Muscle of leg (tissue), 16 donors: ENCODE data around the gene CBY1. TPM values are rescaled to one million over a fixed set of nuclear protein-coding genes. Genes with fewer than 3 reads are reported as not detected.

Experiments used
- DNase-seq: peaks from one replicate; pipeline ENCODE4 v3.0.0; 2013
- H3K27ac ChIP-seq: one replicate; pipeline ENCODE4 v1.5.1; 2013; ENCODE audit warnings: mild to moderate bottlenecking, low read length, control low read depth
- H3K27me3 ChIP-seq: one replicate; pipeline ENCODE4 v1.6.1; 2013; ENCODE audit warnings: low read length; ENCODE audit not compliant: control insufficient read depth, insufficient read depth
- H3K36me3 ChIP-seq: one replicate; pipeline ENCODE4 v1.6.1; 2013; ENCODE audit warnings: low read length; ENCODE audit not compliant: control insufficient read depth, insufficient read depth
- H3K4me1 ChIP-seq: one replicate; pipeline ENCODE4 v1.6.1; 2013; ENCODE audit warnings: low read length; ENCODE audit not compliant: control insufficient read depth, insufficient read depth
- H3K4me3 ChIP-seq: one replicate; pipeline ENCODE4 v1.5.1; 2013; ENCODE audit warnings: low read length, control low read depth
- H3K9me3 ChIP-seq: replicated peaks from 2 replicates; pipeline ENCODE4 v1.6.1; 2013; ENCODE audit warnings: low read depth, low read length; ENCODE audit not compliant: control insufficient read depth
- WGBS: methylation state at CpG from one replicate; pipeline ENCODE4 v1.1.5; 2013; ENCODE audit warnings: missing lambda C conversion rate; ENCODE audit not compliant: insufficient coverage; 5-methylcytosine and 5-hydroxymethylcytosine counted together
- long read RNA-seq, 11 donors: transcript quantifications; one replicate each; lab custom pipeline, GENCODE V29; 2026
- polyA plus RNA-seq, 8 donors: library from polyadenylated mRNA; unstranded; fragments of 120-200 nt; gene quantifications; one replicate each; pipeline versions ENCODE4 v1.2.1 to v1.2.3, GENCODE V29; 2013; ENCODE audit warnings: inconsistent platforms in 1 of 8, low replicate concordance in 1 of 8; ENCODE audit not compliant: insufficient read length in 8 of 8, insufficient read depth in 1 of 8
- total RNA-seq: library from RNA; stranded (reverse); fragments of 120-200 nt; gene quantifications from one replicate; pipeline ENCODE4 v1.2.4, GENCODE V29; 2013

Gene CBY1
- total RNA-seq (19.8 TPM), polyA plus RNA-seq (10 to 100 TPM; 29.0 to 43.7 (median 36.8) TPM)
- long read RNA-seq, donor 1, transcript CBY1-201 (5 exons, 1,133 nt): major isoform, 11 of 19 reads
- long read RNA-seq, donor 1, partial matches to known transcripts: 5 of 19 reads
- long read RNA-seq, donor 1, other reads (novel, unspliced or antisense): 0 of 19 reads
- long read RNA-seq, donor 2, partial matches to known transcripts: 0 of 2 reads
- long read RNA-seq, donor 2, other reads (novel, unspliced or antisense): 0 of 2 reads
- long read RNA-seq, donor 3, transcript CBY1-201 (5 exons, 1,133 nt): major isoform, 18 of 18 reads
- long read RNA-seq, donor 3, partial matches to known transcripts: 0 of 18 reads
- long read RNA-seq, donor 3, other reads (novel, unspliced or antisense): 0 of 18 reads
- long read RNA-seq, donor 4, transcript CBY1-201 (5 exons, 1,133 nt): major isoform, 7 of 8 reads
- long read RNA-seq, donor 4, partial matches to known transcripts: 0 of 8 reads
- long read RNA-seq, donor 4, other reads (novel, unspliced or antisense): 0 of 8 reads
- long read RNA-seq, donor 5, transcript CBY1-201 (5 exons, 1,133 nt): major isoform, 42 of 47 reads
- long read RNA-seq, donor 5, partial matches to known transcripts: 0 of 47 reads
- long read RNA-seq, donor 5, other reads (novel, unspliced or antisense): 0 of 47 reads
- long read RNA-seq, donor 6, transcript CBY1-201 (5 exons, 1,133 nt): major isoform, 18 of 20 reads
- long read RNA-seq, donor 6, partial matches to known transcripts: 0 of 20 reads
- long read RNA-seq, donor 6, other reads (novel, unspliced or antisense): 0 of 20 reads
- long read RNA-seq, donor 7, transcript CBY1-201 (5 exons, 1,133 nt): major isoform, 11 of 29 reads
- long read RNA-seq, donor 7, partial matches to known transcripts: 17 of 29 reads
- long read RNA-seq, donor 7, other reads (novel, unspliced or antisense): 0 of 29 reads
- long read RNA-seq, donor 8, transcript CBY1-201 (5 exons, 1,133 nt): major isoform, 9 of 10 reads
- long read RNA-seq, donor 8, partial matches to known transcripts: 0 of 10 reads
- long read RNA-seq, donor 8, other reads (novel, unspliced or antisense): 0 of 10 reads
- long read RNA-seq, donor 9, transcript CBY1-201 (5 exons, 1,133 nt): major isoform, 15 of 30 reads
- long read RNA-seq, donor 9, partial matches to known transcripts: 14 of 30 reads
- long read RNA-seq, donor 9, other reads (novel, unspliced or antisense): 0 of 30 reads
- long read RNA-seq, donor 10, transcript CBY1-201 (5 exons, 1,133 nt): major isoform, 16 of 20 reads
- long read RNA-seq, donor 10, partial matches to known transcripts: 0 of 20 reads
- long read RNA-seq, donor 10, other reads (novel, unspliced or antisense): 0 of 20 reads
- long read RNA-seq, donor 11, transcript CBY1-201 (5 exons, 1,133 nt): major isoform, 6 of 8 reads
- long read RNA-seq, donor 11, partial matches to known transcripts: 0 of 8 reads
- long read RNA-seq, donor 11, other reads (novel, unspliced or antisense): 0 of 8 reads

DNA sequence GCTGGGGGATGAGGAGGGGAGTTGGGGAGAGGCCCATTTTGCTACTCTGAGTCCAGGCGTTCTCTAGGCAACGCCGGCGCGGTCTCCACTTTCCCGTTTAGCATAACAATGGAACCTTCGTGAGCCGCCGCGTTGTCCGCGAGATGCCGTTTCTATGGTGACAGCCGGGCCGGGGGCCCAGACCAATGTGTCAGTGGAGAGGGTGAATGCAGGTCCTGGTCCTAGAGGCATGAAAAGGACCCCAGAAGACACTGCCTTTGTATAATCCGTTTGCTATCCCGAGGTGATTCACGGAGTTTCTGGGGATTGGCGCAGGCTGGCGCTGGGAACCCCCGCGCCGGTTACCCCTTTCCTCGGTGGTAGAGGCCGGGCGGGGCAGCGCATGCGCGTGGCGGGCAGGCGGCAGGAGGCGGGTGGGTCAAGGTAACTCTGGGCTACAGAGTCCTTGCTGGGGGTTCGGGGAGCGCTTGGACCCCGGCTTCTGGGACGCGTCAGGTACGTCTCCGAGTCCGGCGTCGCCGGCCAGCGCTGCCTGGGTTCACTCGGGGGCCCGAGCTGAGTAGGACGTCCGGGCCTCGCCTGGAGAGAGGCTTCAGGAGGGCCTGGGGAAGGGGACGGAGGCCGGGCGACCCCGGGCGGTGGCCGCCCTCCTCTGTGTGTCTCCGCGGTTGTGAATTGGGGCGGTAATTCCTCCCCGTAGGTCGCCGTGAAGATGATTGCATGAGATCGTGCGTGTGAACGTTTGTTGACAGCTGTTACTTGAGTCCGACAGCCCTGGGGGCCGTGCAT lies at the start of gene CBY1, which contains the start of gene FAM227A:
Gene CBY1, plus strand, starts transcription at position 383 of the 789 bp plus-strand sequence. CDS start 11,417 bp downstream, outside the sequence.
Gene FAM227A, minus strand, starts transcription at position 137 of the 789 bp plus-strand sequence. CDS start 6,224 bp downstream, outside the sequence.
- Histone ChIP-seq H3K27me3 (no peaks in the 10 kb centered on the region), H3K4me3 (peak within 1 kb of the TSS; percentile 88), H3K36me3 (no peaks in the 10 kb centered on the region), H3K9me3 (no peaks in the 10 kb centered on the region), H3K27ac (peak within 1 kb of the TSS; percentile 81), H3K4me1 (peaks cover 12% of the 10 kb centered on the region)
- peak; percentile 95 for DNase-seq
- under 1% methylated on average over 64 of the region's 66 CpGs for WGBS

DNA sequence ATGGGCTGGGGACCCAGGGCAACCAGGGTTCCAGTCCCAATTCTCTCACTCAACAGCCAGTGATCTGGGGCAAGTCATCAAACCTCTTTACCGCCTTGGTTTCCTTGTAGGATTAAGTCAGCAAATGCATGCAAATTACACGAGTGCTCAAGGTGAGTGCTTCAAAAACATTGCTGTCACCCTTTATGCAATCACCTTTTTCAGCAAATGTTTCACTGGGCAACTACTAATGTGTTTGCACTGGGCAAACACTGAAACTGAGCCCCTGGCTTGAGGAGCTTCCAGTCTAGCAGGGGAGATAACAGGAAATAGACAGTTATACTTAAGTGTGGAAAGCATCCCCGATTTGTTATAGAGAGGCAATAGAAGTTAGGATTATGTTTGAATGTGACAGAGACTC lies 48.8 kb upstream of the CBY1 start:
- no peaks in the 10 kb centered on the region for H3K9me3 ChIP-seq
- 75% methylated on average over 1 of the region's 3 CpGs for WGBS
- H3K27me3 ChIP-seq: no peaks in the 10 kb centered on the region
- H3K4me1 ChIP-seq: no peaks in the 10 kb centered on the region
- no peak overlapping the region for H3K27ac ChIP-seq
- peaks cover 2% of the 10 kb centered on the region for H3K36me3 ChIP-seq
- H3K4me3 ChIP-seq: no peak overlapping the region
- no peak for DNase-seq

DNA sequence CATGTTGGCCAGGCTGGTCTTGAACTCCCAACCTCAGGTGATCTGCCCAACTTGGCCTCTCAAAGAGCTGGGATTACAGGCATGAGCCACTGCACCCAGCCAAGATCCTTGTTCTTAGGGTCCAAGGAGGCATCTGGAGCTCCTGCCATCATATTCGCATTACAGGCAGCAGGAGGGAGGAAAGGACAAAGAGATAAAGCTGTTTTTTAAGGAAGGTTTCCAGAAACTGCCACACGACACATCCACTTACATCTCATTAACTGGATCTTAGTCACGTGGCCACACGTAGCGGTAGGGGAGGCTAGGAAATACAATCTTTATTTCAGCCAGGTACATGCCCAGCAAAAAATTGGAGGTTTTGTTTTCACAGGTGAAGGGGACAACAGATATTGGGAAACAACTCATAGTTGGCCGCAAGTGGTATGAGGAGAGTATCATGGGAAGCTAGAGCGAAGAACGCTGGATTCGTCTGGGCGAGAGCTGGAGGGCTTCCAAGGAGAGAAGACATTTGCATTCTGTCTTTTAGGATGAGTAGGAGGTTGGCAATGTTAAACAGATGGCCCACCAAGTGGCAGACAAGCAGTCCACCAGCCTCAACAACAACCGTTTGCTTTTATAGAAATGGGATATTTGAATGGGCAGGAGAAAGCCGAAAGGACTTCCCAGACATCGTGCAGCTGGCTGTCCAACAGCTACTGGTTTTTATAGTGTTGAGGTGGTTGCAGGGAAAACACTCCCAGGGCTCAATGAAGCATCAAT lies 47.3 kb upstream of the CBY1 start:
- DNase-seq: no peak
- WGBS: 72% methylated on average over 5 of the region's 13 CpGs
- Histone ChIP-seq H3K36me3 (peaks cover 2% of the 10 kb centered on the region), H3K27me3 (no peaks in the 10 kb centered on the region), H3K4me1 (no peaks in the 10 kb centered on the region), H3K27ac (no peak overlapping the region), H3K9me3 (no peaks in the 10 kb centered on the region), H3K4me3 (no peak overlapping the region)

DNA sequence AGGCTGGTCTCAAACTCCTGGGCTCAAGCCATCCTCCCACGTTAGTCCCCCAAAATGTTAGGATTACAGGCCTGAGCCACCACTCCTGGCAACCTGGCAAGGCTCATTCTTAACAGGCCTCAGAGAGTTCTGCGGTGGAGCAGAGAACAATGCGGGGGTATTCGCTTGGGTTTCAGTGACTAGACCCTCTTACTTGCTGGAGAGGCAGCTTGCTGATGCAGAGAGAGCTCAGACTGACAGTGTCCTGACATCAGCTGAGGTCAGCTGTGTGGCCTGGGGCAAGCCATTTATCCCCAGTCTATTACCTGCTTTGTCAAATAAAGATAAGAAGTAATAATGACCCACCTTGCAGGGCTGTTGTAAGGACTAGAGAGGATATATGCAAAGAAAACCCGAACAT lies 46.2 kb upstream of the CBY1 start:
- DNase-seq: no peak
- Histone ChIP-seq H3K27ac (no peak overlapping the region), H3K27me3 (no peaks in the 10 kb centered on the region), H3K4me3 (no peak overlapping the region), H3K4me1 (no peaks in the 10 kb centered on the region), H3K9me3 (no peaks in the 10 kb centered on the region), H3K36me3 (no peaks in the 10 kb centered on the region)
- 91% methylated on average over 4 of the region's 5 CpGs for WGBS

DNA sequence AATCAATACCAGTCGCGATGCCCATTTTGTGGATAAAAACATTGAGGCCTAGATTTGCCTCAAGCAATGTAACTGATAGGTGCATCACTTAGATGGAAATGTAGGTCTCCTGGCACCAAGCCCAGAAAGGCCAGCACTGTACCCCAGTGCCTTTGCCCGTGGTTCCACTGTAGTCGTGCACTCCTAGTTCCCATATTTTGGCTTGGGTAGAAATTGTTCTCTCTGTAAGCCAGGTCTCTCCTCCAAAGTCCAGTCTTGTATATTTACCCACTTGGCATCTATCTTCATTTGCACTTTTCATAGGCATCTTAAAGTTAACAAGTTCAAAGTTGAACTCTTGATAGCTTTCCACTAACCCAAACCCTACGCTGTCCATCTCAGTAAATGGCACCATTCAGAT lies 44.9 kb upstream of the CBY1 start:
- no peaks in the 10 kb centered on the region for H3K9me3 ChIP-seq
- no peak overlapping the region for H3K27ac ChIP-seq
- no peak overlapping the region for H3K4me3 ChIP-seq
- WGBS: 87% methylated on average over 5 of the region's 5 CpGs
- H3K4me1 ChIP-seq: no peaks in the 10 kb centered on the region
- DNase-seq: no peak
- no peaks in the 10 kb centered on the region for H3K36me3 ChIP-seq
- no peaks in the 10 kb centered on the region for H3K27me3 ChIP-seq

DNA sequence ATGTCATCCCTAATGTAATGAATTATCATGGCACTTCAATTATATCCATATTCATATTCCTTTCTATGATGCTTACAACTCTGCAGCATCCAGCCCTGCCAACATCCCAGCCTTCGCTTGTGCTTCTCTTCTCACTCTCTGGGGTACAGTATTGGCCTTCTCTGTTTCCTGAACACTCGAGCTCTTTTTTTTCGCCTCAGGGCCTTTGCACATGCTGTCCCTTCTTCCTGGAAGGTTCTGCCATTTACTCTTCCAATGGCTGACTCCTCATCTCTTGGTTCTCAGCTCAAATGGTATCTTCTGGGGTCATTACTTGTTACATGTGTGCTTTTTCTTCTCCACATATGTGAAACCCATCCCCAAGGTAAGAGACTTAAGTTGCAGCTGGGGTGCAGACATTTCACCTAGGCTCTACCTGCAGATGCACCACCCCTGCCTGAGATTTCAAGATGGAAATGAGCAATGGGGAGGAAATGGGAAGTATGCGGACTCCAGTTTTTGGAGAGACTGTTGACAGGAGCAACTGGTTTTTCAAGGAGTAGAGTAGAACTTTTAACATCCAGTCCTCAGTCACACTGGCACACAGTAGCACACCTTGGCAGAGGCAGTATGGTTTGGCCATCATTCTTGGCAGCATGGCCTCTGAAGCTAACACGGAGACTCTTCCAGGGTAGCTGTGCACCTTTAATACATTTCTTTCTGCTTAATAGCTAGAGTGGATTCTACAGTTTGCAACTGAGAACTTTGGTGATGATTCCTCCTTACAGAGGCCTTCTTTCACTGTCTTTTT lies 44.0 kb upstream of the CBY1 start:
- Histone ChIP-seq H3K9me3 (no peaks in the 10 kb centered on the region), H3K36me3 (peaks cover under 1% of the 10 kb centered on the region), H3K27ac (no peak overlapping the region), H3K4me3 (no peak overlapping the region), H3K4me1 (no peaks in the 10 kb centered on the region), H3K27me3 (no peaks in the 10 kb centered on the region)
- DNase-seq: no peak
- 88% methylated on average over 3 of the region's 5 CpGs for WGBS

DNA sequence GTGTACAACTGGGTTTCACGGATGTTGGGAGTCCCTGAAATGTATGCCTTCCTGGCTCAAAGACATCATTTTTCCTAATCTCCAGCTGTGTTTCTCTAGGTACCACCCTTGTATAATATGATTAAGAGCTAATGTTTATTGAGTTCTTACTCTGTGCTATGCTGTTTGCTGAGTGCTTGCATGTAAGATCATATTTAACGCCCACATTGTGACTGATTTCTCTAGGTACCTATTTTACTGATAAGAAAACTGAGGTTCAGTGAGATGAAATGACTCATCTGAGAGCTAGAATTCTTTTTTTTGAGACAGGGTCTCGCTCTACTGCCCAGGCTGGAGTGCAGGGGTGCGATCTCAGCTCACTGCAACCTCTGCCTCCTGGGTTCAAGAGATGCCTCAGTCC lies 42.9 kb upstream of the CBY1 start:
- WGBS: 100% methylated on average over 2 of the region's 4 CpGs
- Histone ChIP-seq H3K36me3 (peaks cover 5% of the 10 kb centered on the region), H3K4me1 (no peaks in the 10 kb centered on the region), H3K27me3 (no peaks in the 10 kb centered on the region), H3K27ac (no peak overlapping the region), H3K4me3 (no peak overlapping the region), H3K9me3 (no peaks in the 10 kb centered on the region)
- DNase-seq: no peak
